Gastrocnemius medialis (tissue), 4 donors: ENCODE data around the gene CLEC2L. TPM values are rescaled to one million over a fixed set of nuclear protein-coding genes. Genes with fewer than 3 reads are reported as not detected.

Experiments used
- ATAC-seq, 2 donors: fragments of 150-250 bp; one replicate each; pipeline ENCODE4 v1.9.1; 2016
- DNase-seq, 2 donors: peaks; one replicate each; pipeline ENCODE4 v3.0.0-alpha.2; 2019
- H3K27ac ChIP-seq, 4 donors: fragments of 200-600 bp; sonication (generic); 1 replicate in 1 of 4; 2 replicates in 3 of 4; pipeline ENCODE4 v1.5.1; 2016 to 2018; ENCODE audit warnings: mild to moderate bottlenecking in 2 of 4, moderate library complexity in 1 of 4
- H3K27me3 ChIP-seq, 3 donors: fragments of 200-600 bp; sonication (generic) in 2 of 3; 1 replicate in 1 of 3; 2 replicates in 2 of 3; pipeline versions ENCODE4 v1.5.1 to v1.6.0; 2016 to 2019; ENCODE audit warnings: mild to moderate bottlenecking in 1 of 3, moderate library complexity in 1 of 3
- H3K36me3 ChIP-seq, 2 donors: fragments of 200-600 bp; sonication (generic) in 1 of 2; one replicate each; pipeline ENCODE4 v1.5.1; 2017 to 2018
- H3K4me1 ChIP-seq, 2 donors: fragments of 200-600 bp; sonication (generic) in 1 of 2; one replicate each; pipeline ENCODE4 v1.5.1; 2016 to 2017; ENCODE audit warnings: mild to moderate bottlenecking in 2 of 2
- H3K4me3 ChIP-seq, 4 donors: fragments of 200-600 bp; sonication (generic) in 3 of 4; 1 replicate in 1 of 4; 2 replicates in 3 of 4; pipeline ENCODE4 v1.5.1; 2016 to 2019; ENCODE audit warnings: mild to moderate bottlenecking in 2 of 4
- H3K9me3 ChIP-seq, 3 donors: fragments of 200-600 bp; sonication (generic) in 2 of 3; 1 replicate in 1 of 3; 2 replicates in 2 of 3; pipeline ENCODE4 v1.5.1; 2016 to 2019
- CTCF ChIP-seq, 5 experiments: fragments of 450-650 bp in 3 of 5; fragments of 200-600 bp in 2 of 5; sonication (generic) in 2 of 5; IDR thresholded peaks in 4 of 5; conservative IDR thresholded peaks in 1 of 5; 1 replicate in 4 of 5; 2 replicates in 1 of 5; pipeline ENCODE4 v1.5.1; 2016 to 2019; ENCODE audit warnings: antibody characterized with exemption in 5 of 5, mild to moderate bottlenecking in 3 of 5, moderate library complexity in 3 of 5
- POLR2A ChIP-seq, 2 donors: fragments of 450-650 bp; IDR thresholded peaks; one replicate each; pipeline ENCODE4 v1.6.1; 2017; ENCODE audit warnings: antibody characterized with exemption in 2 of 2, mild to moderate bottlenecking in 2 of 2, moderate library complexity in 2 of 2
- in situ Hi-C, 4 donors: fragments of 200-750 bp; cut with MboI; loops; one replicate each; pipeline versions ENCODE4 v1.15.0 to v1.8.0; 2017; ENCODE audit warnings: low sequenced_read_pairs in 4 of 4
- intact Hi-C: fragments of 100-400 bp; cut with DNase I; formaldehyde crosslinking; loops from one replicate; pipeline ENCODE4 v1.15.1; 2023; ENCODE audit warnings: low total_unique reads
- total RNA-seq, 4 donors: library from RNA; depleted of rRNA; stranded (reverse); fragments of >200 nt; gene quantifications; one replicate each; pipeline versions ENCODE4 v1.1.0 to v1.2.3, GENCODE V29; 2016

The CLEC2L gene
- total RNA-seq, 4 donors from 2014 or later, result 0.18 TPM; not detected in 3

GRCh38 chr7:139566736-139567646, 43.5 kb downstream of the CLEC2L start:
- DNase-seq (no peak), ATAC-seq (no peak)
- intact Hi-C loops, result no loop called here
- Histone ChIP-seq H3K36me3 (no peaks in the 10 kb centered on the region), H3K27me3 (no peaks in the 10 kb centered on the region), H3K27ac (no peak overlapping the region), H3K9me3 (no peaks in the 10 kb centered on the region), H3K4me3 (no peak overlapping the region), H3K4me1 (peaks cover 3 to 10% of the 10 kb centered on the region in 2 donors)
- TF ChIP-seq POLR2A (IDR thresholded peaks at IDR 0.05), result no peak
- no peak for TF ChIP-seq CTCF (IDR thresholded peaks at IDR 0.05 in 4 of 5, conservative IDR thresholded peaks at IDR 0.05 in 1 of 5)
- in situ Hi-C loops, result no loop called here

GRCh38 chr7:139567647-139568345, 44.3 kb downstream of the CLEC2L start:
- no peak for TF ChIP-seq POLR2A (IDR thresholded peaks at IDR 0.05)
- TF ChIP-seq CTCF (IDR thresholded peaks at IDR 0.05 in 4 of 5, conservative IDR thresholded peaks at IDR 0.05 in 1 of 5), result no peak
- peaks cover 0 to under 1% of the 10 kb centered on the region in 2 donors for H3K36me3 ChIP-seq
- DNase-seq, result no peak
- H3K27me3 ChIP-seq, result no peaks in the 10 kb centered on the region
- no peak overlapping the region for H3K4me3 ChIP-seq
- in situ Hi-C loops, result no loop called here
- intact Hi-C loops, result no loop called here
- no peak for ATAC-seq
- no peaks in the 10 kb centered on the region for H3K9me3 ChIP-seq
- no peak overlapping the region for H3K27ac ChIP-seq
- peaks cover 3 to 10% of the 10 kb centered on the region in 2 donors for H3K4me1 ChIP-seq

GRCh38 chr7:139568346-139568675, 44.8 kb downstream of the CLEC2L start:
- H3K36me3 ChIP-seq, result peaks cover 0 to 4% of the 10 kb centered on the region in 2 donors
- no peaks in the 10 kb centered on the region for H3K9me3 ChIP-seq
- H3K4me1 ChIP-seq, result peaks cover 3 to 10% of the 10 kb centered on the region in 2 donors
- no peak overlapping the region for H3K27ac ChIP-seq
- H3K4me3 ChIP-seq, result no peak overlapping the region
- no peak for TF ChIP-seq POLR2A (IDR thresholded peaks at IDR 0.05)
- TF ChIP-seq CTCF (IDR thresholded peaks at IDR 0.05 in 4 of 5, conservative IDR thresholded peaks at IDR 0.05 in 1 of 5), result no peak
- in situ Hi-C loops, result no loop called here
- no peak for ATAC-seq
- DNase-seq, result no peak
- no peaks in the 10 kb centered on the region for H3K27me3 ChIP-seq
- intact Hi-C loops, result no loop called here

DNA sequence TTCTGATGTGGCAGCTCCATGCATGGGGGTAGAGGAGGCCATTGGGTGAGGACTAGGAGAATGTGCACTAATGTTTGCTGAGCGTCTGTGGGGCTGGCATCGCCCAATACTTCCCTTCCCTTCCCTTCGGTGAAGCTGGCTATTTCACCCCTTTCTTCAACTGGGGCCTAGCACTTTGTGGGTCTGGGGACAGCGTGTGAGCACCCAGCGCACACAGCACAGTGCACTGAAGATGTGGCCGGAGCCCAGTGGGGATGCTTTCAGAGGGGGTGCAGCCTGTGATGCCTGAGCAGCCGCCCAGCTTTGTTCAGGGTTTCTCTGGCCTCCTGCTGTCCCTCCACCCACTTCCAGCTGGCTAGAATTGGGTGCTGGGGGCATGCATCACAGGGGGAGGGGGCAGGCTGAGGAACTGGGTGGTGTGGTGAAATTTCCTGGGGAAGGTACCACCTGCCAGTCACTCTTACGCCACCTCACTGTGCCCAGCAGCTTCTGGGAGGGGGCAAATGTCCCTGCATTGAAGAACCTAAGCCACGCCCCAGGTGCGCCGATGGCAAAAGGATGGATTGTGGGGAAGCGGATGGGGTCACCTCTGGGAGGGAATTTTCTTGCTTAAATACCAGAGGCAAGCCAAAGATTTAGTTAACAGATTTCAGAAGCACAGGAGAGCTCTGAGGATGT, 45.5 kb downstream of the CLEC2L start:
- no peaks in the 10 kb centered on the region for H3K9me3 ChIP-seq
- intact Hi-C loops, result no loop called here
- peaks cover 9 to 15% of the 10 kb centered on the region in 2 donors for H3K4me1 ChIP-seq
- in situ Hi-C loops, result no loop called here
- DNase-seq (no peak), ATAC-seq (no peak)
- no peaks in the 10 kb centered on the region for H3K27me3 ChIP-seq
- TF ChIP-seq CTCF (IDR thresholded peaks at IDR 0.05 in 4 of 5, conservative IDR thresholded peaks at IDR 0.05 in 1 of 5), result no peak
- H3K36me3 ChIP-seq, result peaks cover 0 to 4% of the 10 kb centered on the region in 2 donors
- H3K27ac ChIP-seq, result no peak overlapping the region
- no peak overlapping the region for H3K4me3 ChIP-seq
